ENCODE results near the gene FNDC10. TPM values are rescaled to one million over a fixed set of nuclear protein-coding genes. Genes with fewer than 3 reads are reported as not detected.

FNDC10 gene
- total and polyA plus RNA-seq, 12 donors = 2.0 to 73.6 (median 36.7) TPM

DNA sequence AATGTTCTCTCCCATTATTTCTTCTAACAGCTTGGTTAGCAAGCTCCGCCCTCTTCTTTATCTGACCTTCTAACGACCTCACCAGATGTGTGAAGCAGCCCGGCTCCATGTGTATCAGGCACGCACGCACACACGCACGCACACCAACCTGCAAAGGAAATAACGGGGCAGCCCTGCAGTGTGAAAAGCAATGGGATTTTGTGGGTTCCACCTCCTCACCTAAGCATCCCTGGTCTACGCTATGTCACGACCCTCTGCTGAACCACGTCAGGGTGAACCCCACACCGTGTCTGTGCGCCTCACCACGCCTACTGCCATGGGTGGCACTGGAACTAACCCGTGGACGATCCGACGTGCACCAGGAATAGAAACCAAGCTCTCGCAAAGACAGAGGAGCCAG is 35.7 kb downstream of the FNDC10 start:
- no peak for DNase-seq
- Histone ChIP-seq H3K27me3 (no peaks in the 10 kb centered on the region), H3K4me1 (replicated peaks in 1 of 2) (peaks cover 0 to 28% of the 10 kb centered on the region in 2 donors), H3K27ac (peak overlapping the region in 3 of 5 donors; percentile 26 to 82 (median 80)), H3K9me3 (replicated peaks in 1 of 3) (no peaks in the 10 kb centered on the region), H3K4me3 (no peak overlapping the region), H3K36me3 (replicated peaks in 1 of 2) (peaks cover 0 to 57% of the 10 kb centered on the region in 2 donors)
- intact Hi-C loops (cut with DNase I) = no loop called here
- no peak for TF ChIP-seq POLR2A (IDR thresholded peaks at IDR 0.05)
- TF ChIP-seq, protein P1, sequence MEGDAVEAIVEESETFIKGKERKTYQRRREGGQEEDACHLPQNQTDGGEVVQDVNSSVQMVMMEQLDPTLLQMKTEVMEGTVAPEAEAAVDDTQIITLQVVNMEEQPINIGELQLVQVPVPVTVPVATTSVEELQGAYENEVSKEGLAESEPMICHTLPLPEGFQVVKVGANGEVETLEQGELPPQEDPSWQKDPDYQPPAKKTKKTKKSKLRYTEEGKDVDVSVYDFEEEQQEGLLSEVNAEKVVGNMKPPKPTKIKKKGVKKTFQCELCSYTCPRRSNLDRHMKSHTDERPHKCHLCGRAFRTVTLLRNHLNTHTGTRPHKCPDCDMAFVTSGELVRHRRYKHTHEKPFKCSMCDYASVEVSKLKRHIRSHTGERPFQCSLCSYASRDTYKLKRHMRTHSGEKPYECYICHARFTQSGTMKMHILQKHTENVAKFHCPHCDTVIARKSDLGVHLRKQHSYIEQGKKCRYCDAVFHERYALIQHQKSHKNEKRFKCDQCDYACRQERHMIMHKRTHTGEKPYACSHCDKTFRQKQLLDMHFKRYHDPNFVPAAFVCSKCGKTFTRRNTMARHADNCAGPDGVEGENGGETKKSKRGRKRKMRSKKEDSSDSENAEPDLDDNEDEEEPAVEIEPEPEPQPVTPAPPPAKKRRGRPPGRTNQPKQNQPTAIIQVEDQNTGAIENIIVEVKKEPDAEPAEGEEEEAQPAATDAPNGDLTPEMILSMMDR (IDR thresholded peaks at IDR 0.05) = no peak
- WGBS, 4 donors = 80 to 85% (median 84%) methylated on average over 19 of the region's 19 CpGs

DNA sequence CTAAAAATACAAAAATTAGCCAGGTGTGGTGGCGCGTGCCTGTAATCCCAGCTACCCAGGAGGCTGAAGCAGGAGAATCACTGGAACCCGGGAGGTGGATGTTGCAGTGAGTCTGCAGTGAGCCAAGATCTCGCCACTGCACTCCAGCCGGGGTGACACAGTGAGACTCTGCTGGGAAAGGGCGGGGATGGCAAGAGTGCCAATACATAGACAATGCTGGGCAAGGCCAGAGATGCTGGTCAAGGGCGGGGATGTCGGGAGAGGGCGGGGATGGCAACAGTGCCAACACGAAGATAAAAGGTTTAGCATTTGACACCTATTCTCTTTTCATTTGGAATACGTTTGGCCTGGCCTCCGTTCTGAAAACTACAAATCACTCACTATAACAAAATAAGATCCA is 36.2 kb downstream of the FNDC10 start:
- intact Hi-C loops (cut with DNase I) = no loop called here
- 61 to 75% (median 72%) methylated on average over 12 of the region's 12 CpGs for WGBS, 4 donors
- peak in 6 of 7 donors; percentile 66 to 90 (median 84) for DNase-seq
- H3K4me3 ChIP-seq = no peak overlapping the region
- H3K27ac ChIP-seq = peak overlapping the region in 4 of 5 donors; percentile 26 to 82 (median 59)
- H3K27me3 ChIP-seq = no peaks in the 10 kb centered on the region
- H3K9me3 ChIP-seq (replicated peaks in 1 of 3) = no peaks in the 10 kb centered on the region
- peaks cover 0 to 57% of the 10 kb centered on the region in 2 donors for H3K36me3 ChIP-seq (replicated peaks in 1 of 2)
- TF ChIP-seq, protein P1 (IDR thresholded peaks at IDR 0.05) = no peak
- TF ChIP-seq POLR2A (IDR thresholded peaks at IDR 0.05) = no peak
- H3K4me1 ChIP-seq (replicated peaks in 1 of 2) = peaks cover 0 to 27% of the 10 kb centered on the region in 2 donors

DNA sequence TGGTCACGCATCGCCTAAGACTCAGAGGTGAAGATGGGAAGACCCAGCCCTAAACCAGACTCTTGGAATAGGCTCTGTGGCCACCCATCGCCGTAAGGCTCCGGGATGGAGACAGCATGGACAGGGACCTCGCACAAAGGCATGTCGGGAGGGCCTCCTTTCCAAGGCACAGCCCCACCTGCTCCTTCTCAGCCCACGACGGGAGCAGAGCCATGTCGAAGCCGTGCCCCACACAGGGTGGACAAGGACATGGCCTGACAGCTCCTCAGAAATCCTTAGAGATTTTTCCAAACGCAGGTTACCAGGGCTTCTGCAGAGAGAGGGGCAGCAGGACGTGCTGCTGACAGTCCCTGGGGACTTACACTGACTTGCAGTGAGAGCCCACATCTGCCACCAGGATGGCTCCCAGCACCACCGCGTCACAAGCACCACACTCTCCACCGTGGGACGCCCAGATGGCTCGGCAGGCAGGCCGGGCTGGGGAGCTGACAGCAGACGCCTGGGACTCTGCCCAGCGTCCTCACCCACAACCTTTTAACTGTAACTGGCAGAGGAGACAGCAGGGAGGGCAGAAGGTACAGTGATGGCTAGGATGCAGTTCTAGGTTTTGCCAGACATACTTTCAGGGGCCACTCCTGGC is 37.3 kb downstream of the FNDC10 start:
- Histone ChIP-seq H3K9me3 (replicated peaks in 1 of 3) (no peaks in the 10 kb centered on the region), H3K27me3 (no peaks in the 10 kb centered on the region), H3K36me3 (replicated peaks in 1 of 2) (peaks cover 0 to 57% of the 10 kb centered on the region in 2 donors), H3K4me1 (replicated peaks in 1 of 2) (peaks cover 0 to 17% of the 10 kb centered on the region in 2 donors), H3K27ac (peak overlapping the region in 2 of 5 donors; percentile 31 to 80), H3K4me3 (no peak overlapping the region)
- TF ChIP-seq, protein P1 (IDR thresholded peaks at IDR 0.05) = no peak
- no peak for TF ChIP-seq POLR2A (IDR thresholded peaks at IDR 0.05)
- intact Hi-C loops (cut with DNase I) = no loop called here
- DNase-seq = no peak
- 85 to 96% (median 89%) methylated on average over 6 to 21 of the region's 21 CpGs for WGBS, 4 donors

DNA sequence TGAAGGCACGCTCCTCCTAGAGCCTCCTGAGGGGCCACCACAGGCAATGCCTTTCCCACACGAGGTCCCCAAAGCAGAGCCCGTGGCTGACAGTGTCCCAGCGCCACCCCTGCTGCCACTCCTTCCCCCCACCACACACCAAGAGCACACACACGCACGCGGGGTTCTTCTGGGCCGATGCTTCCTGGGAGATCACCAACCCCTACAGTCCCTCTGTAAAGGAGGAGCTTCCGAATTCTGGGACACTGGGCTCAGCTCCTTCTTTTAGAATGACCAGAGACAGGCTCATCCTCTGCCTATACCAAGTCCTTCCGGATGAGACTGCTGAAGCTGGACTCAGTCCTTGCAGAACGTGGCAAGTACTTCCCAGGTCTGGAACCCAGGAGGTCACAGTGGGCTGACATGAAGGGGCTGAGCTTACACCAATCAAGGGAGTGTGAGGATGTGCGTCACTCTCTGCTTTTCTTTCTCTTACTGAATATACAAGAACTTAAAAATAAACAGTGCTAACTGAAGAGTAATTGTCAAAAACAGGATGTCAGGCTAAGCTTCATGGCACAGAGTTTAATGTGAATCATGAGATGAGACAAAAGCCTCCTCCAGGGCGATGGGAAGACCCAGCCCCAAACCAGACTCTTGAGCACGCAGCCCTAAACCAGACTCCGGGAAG is 38.0 kb downstream of the FNDC10 start:
- Histone ChIP-seq H3K4me1 (replicated peaks in 1 of 2) (peaks cover 0 to 9% of the 10 kb centered on the region in 2 donors), H3K4me3 (no peak overlapping the region), H3K27ac (no peak overlapping the region), H3K27me3 (no peaks in the 10 kb centered on the region), H3K36me3 (replicated peaks in 1 of 2) (peaks cover 0 to 57% of the 10 kb centered on the region in 2 donors), H3K9me3 (replicated peaks in 1 of 3) (no peaks in the 10 kb centered on the region)
- intact Hi-C loops (cut with DNase I) = no loop called here
- WGBS, 4 donors = 86 to 93% (median 88%) methylated on average over 15 of the region's 15 CpGs
- no peak for TF ChIP-seq POLR2A (IDR thresholded peaks at IDR 0.05)
- TF ChIP-seq, protein P1 (IDR thresholded peaks at IDR 0.05) = no peak
- DNase-seq = no peak

All from adrenal gland (tissue), 12 donors.